PFSK-1 (cell line): Measurements from ENCODE around the gene LSM12.

ENCODE experiments used
- REST ChIP-seq, 2 experiments: IDR thresholded peaks; 2 replicates each; pipeline versions ENCODE4 v1.6.1 to v1.8.0; 2011 to 2012; ENCODE audit warnings: low read depth in 2 of 2, low read length in 2 of 2, control low read depth in 1 of 2, inconsistent platforms in 1 of 2, mild to moderate bottlenecking in 1 of 2, moderate library complexity in 1 of 2; ENCODE audit not compliant: insufficient read depth in 1 of 2
- SIN3A ChIP-seq: IDR thresholded peaks from 2 replicates; pipeline ENCODE4 v1.6.1; 2012; ENCODE audit warnings: mild to moderate bottlenecking, low read length, moderate library complexity, borderline replicate concordance; ENCODE audit not compliant: insufficient read depth

- TF ChIP-seq REST (IDR thresholded peaks at IDR 0.05; ENCODE audit: insufficient read depth in 1 of 2, low read depth in 2 of 2, low read length in 2 of 2) = 0 out of 4 replicates have a peak, but pooled peaks have one; percentile 9 to 19
- TF ChIP-seq SIN3A = peak; percentile 100; the same call in 1 of the 2 replicates
Observed at GRCh38 chr17:44086364-44087311, 20.2 kb upstream of the LSM12 start.
